H1 (cell line): Measurements from ENCODE around the gene RNF44. TPM values are rescaled to one million over a fixed set of nuclear protein-coding genes. Genes with fewer than 3 reads are reported as not detected.
A peak's percentile ranks its signal among the peaks of the same experiment; 100 is the strongest.

ENCODE experiments used
- CTCF ChIA-PET: fragments of 300-600 bp; sonication (Branson Sonifier 250); formaldehyde crosslinking; loops from one replicate; lab custom pipeline; 2021; ENCODE audit not compliant: partially characterized antibody; lab: Charles Lee
- POLR2A ChIA-PET: fragments of 300-600 bp; sonication (Branson Sonifier 250); formaldehyde crosslinking; loops from one replicate; lab custom pipeline; 2021; ENCODE audit warnings: inconsistent platforms; ENCODE audit not compliant: partially characterized antibody; lab: Charles Lee
- DNase-seq, 2 experiments: peaks; one replicate each; pipeline versions ENCODE4 v3.0.0 to v3.0.0-alpha.2; 2010 to 2022; ENCODE audit warnings: low spot score in 2 of 2, low read depth in 1 of 2, mixed read lengths in 1 of 2
- FAIRE-seq: peaks from 2 replicates; lab custom pipeline; 2011; peaks lifted over from hg19 to GRCh38; lab: Jason Lieb, UNC
- H2AFZ ChIP-seq: 2 replicates; pipeline ENCODE4 v1.8.1; 2012; ENCODE audit warnings: low read length, inconsistent platforms
- H2AK5ac ChIP-seq: 2 replicates; pipeline ENCODE4 v1.6.1; 2013; ENCODE audit warnings: low read depth, low read length
- H2BK120ac ChIP-seq: replicated peaks from 2 replicates; pipeline ENCODE3; 2013; ENCODE audit warnings: low read depth, low read length, inconsistent platforms
- H2BK12ac ChIP-seq: 2 replicates; pipeline ENCODE4 v1.6.1; 2013; ENCODE audit warnings: low read depth, low read length
- H2BK15ac ChIP-seq: 2 replicates; pipeline ENCODE4 v1.6.1; 2013; ENCODE audit warnings: low read length
- H2BK20ac ChIP-seq: 2 replicates; pipeline ENCODE4 v1.6.1; 2013; ENCODE audit warnings: low read length
- H2BK5ac ChIP-seq: 2 replicates; pipeline ENCODE4 v1.6.1; 2013; ENCODE audit warnings: low read depth, low read length
- H3K14ac ChIP-seq: 2 replicates; pipeline ENCODE4 v1.6.1; 2013; ENCODE audit warnings: inconsistent platforms; ENCODE audit not compliant: insufficient read length
- H3K18ac ChIP-seq: 2 replicates; pipeline ENCODE4 v1.6.1; 2013; ENCODE audit warnings: low read length; ENCODE audit errors: extremely low read depth
- H3K23ac ChIP-seq: 2 replicates; pipeline ENCODE4 v1.6.1; 2013; ENCODE audit warnings: inconsistent platforms; ENCODE audit not compliant: insufficient read length
- H3K23me2 ChIP-seq: 2 replicates; pipeline ENCODE4 v1.6.1; 2013; ENCODE audit warnings: low read depth, low read length
- H3K27ac ChIP-seq: 2 replicates; pipeline ENCODE4 v1.6.1; 2011; ENCODE audit warnings: low read depth, low read length, inconsistent platforms
- H3K27me3 ChIP-seq, 4 experiments: replicated peaks in 1 of 4; 1 replicate in 1 of 4; 2 replicates in 3 of 4; pipeline versions ENCODE4 v1.6.1 to v1.8.1; 2011 to 2013; ENCODE audit warnings: low read length in 3 of 4, mild to moderate bottlenecking in 3 of 4, inconsistent platforms in 2 of 4, mixed read lengths in 2 of 4, moderate library complexity in 1 of 4; ENCODE audit not compliant: control insufficient read depth in 3 of 4, insufficient read depth in 3 of 4; ENCODE audit errors: extremely low read depth in 1 of 4
- H3K36me3 ChIP-seq, 4 experiments: 2 replicates each; pipeline versions ENCODE4 v1.6.1 to v1.8.1; 2011 to 2013; ENCODE audit warnings: mild to moderate bottlenecking in 4 of 4, low read length in 3 of 4, moderate library complexity in 2 of 4, control low read depth in 1 of 4, inconsistent platforms in 1 of 4; ENCODE audit not compliant: insufficient read depth in 4 of 4, control insufficient read depth in 2 of 4
- H3K4ac ChIP-seq: replicated peaks from 2 replicates; pipeline ENCODE3; 2013; ENCODE audit warnings: low read length, low read depth, mixed read lengths, inconsistent platforms; ENCODE audit not compliant: insufficient read length
- H3K4me1 ChIP-seq, 4 experiments: replicated peaks in 1 of 4; 1 replicate in 1 of 4; 2 replicates in 3 of 4; pipeline versions ENCODE4 v1.6.1 to v1.8.1; 2011 to 2013; ENCODE audit warnings: low read length in 3 of 4, inconsistent platforms in 2 of 4, mixed read lengths in 1 of 4; ENCODE audit not compliant: insufficient read depth in 4 of 4, control insufficient read depth in 3 of 4
- H3K4me2 ChIP-seq, 2 experiments: 2 replicates each; pipeline versions ENCODE4 v1.6.1 to v1.8.1; 2011 to 2013; ENCODE audit warnings: low read depth in 2 of 2, low read length in 2 of 2, control low read depth in 1 of 2, inconsistent platforms in 1 of 2, mild to moderate bottlenecking in 1 of 2; ENCODE audit not compliant: insufficient read depth in 1 of 2
- H3K4me3 ChIP-seq, 4 experiments: fragments of 200-600, 300-600 bp in 1 of 4; sonication (generic), shearing (Covaris generic), sonication (Bioruptor Twin) in 1 of 4; 2 replicates each; pipeline versions ENCODE4 v1.5.1 to v1.8.1; 2011 to 2016; ENCODE audit warnings: low read length in 4 of 4, low read depth in 3 of 4, control low read depth in 2 of 4, inconsistent platforms in 2 of 4, mild to moderate bottlenecking in 2 of 4, mixed read lengths in 1 of 4, moderate library complexity in 1 of 4; ENCODE audit not compliant: insufficient read depth in 2 of 4; ENCODE audit errors: extremely low read depth in 1 of 4
- H3K56ac ChIP-seq: replicated peaks from 2 replicates; pipeline ENCODE3; 2013; ENCODE audit warnings: low read depth, mild to moderate bottlenecking, mixed read lengths, low read length, inconsistent platforms; ENCODE audit not compliant: insufficient read length
- H3K79me1 ChIP-seq: 2 replicates; pipeline ENCODE4 v1.6.1; 2013; ENCODE audit warnings: low read depth, low read length, control low read depth
- H3K79me2 ChIP-seq, 2 experiments: 2 replicates each; pipeline versions ENCODE4 v1.6.1 to v1.8.1; 2012 to 2013; ENCODE audit warnings: low read length in 2 of 2, mild to moderate bottlenecking in 2 of 2, inconsistent platforms in 1 of 2; ENCODE audit not compliant: insufficient read depth in 2 of 2, control insufficient read depth in 1 of 2
- H3K9ac ChIP-seq, 4 experiments: replicated peaks in 1 of 4; 1 replicate in 1 of 4; 2 replicates in 3 of 4; pipeline versions ENCODE4 v1.6.1 to v1.8.1; 2011 to 2013; ENCODE audit warnings: low read depth in 3 of 4, low read length in 3 of 4, control low read depth in 2 of 4, mild to moderate bottlenecking in 2 of 4, moderate library complexity in 2 of 4, inconsistent platforms in 1 of 4; ENCODE audit errors: extremely low read depth in 1 of 4
- H3K9me3 ChIP-seq, 2 experiments: 2 replicates each; pipeline versions ENCODE4 v1.6.1 to v1.8.1; 2012 to 2013; ENCODE audit warnings: mild to moderate bottlenecking in 2 of 2, moderate library complexity in 2 of 2, control low read depth in 1 of 2, inconsistent platforms in 1 of 2, low read depth in 1 of 2, low read length in 1 of 2, mixed read lengths in 1 of 2; ENCODE audit not compliant: insufficient read depth in 2 of 2
- H4K20me1 ChIP-seq, 2 experiments: replicated peaks in 1 of 2; 2 replicates each; pipeline versions ENCODE3 to v1.8.1; 2011 to 2013; ENCODE audit warnings: inconsistent platforms in 2 of 2, low read length in 2 of 2, mild to moderate bottlenecking in 1 of 2; ENCODE audit not compliant: insufficient read depth in 2 of 2, control insufficient read depth in 1 of 2
- H4K5ac ChIP-seq: 2 replicates; pipeline ENCODE4 v1.6.1; 2013; ENCODE audit warnings: low read length, low read depth, mixed read lengths, inconsistent platforms; ENCODE audit not compliant: insufficient read length
- H4K8ac ChIP-seq: 2 replicates; pipeline ENCODE4 v1.8.0; 2013; ENCODE audit warnings: mild to moderate bottlenecking, moderate library complexity, low read length, inconsistent platforms; ENCODE audit not compliant: insufficient read depth; ENCODE audit errors: extremely low read depth
- H4K91ac ChIP-seq: replicated peaks from 2 replicates; pipeline ENCODE3; 2013; ENCODE audit warnings: low read length, mixed read lengths, inconsistent platforms; ENCODE audit not compliant: insufficient read length
- BCL11A ChIP-seq, 2 experiments: IDR thresholded peaks; one replicate each; pipeline ENCODE4 v1.6.1; 2011; ENCODE audit warnings: low read depth in 2 of 2, low read length in 2 of 2, mild to moderate bottlenecking in 2 of 2
- CHD1 ChIP-seq: IDR thresholded peaks from 2 replicates; pipeline ENCODE4 v1.6.1; 2012; ENCODE audit warnings: low read depth, low read length, improper control_type of control experiment
- CTCF ChIP-seq, 3 experiments: IDR thresholded peaks; 1 replicate in 2 of 3; 2 replicates in 1 of 3; pipeline versions ENCODE4 v1.5.1 to v1.6.1; 2011; ENCODE audit warnings: low read length in 3 of 3, mild to moderate bottlenecking in 3 of 3, inconsistent platforms in 2 of 3, low read depth in 1 of 3, moderate library complexity in 1 of 3; ENCODE audit not compliant: insufficient read depth in 1 of 3; ENCODE audit errors: control extremely low read depth in 1 of 3
- KDM4A ChIP-seq: IDR thresholded peaks from one replicate; pipeline ENCODE4 v1.7.1; 2012; ENCODE audit warnings: low read depth, mild to moderate bottlenecking, moderate library complexity, low read length, inconsistent platforms; ENCODE audit not compliant: severe bottlenecking
- NRF1 ChIP-seq: IDR thresholded peaks from 2 replicates; pipeline ENCODE4 v1.6.1; 2011; ENCODE audit warnings: mild to moderate bottlenecking, low read depth, low read length, improper control_type of control experiment
- RAD21 ChIP-seq, 2 experiments: IDR thresholded peaks in 1 of 2; conservative IDR thresholded peaks in 1 of 2; 2 replicates each; pipeline ENCODE4 v1.6.1; 2011; ENCODE audit warnings: low read depth in 2 of 2, low read length in 2 of 2, improper control_type of control experiment in 1 of 2, inconsistent platforms in 1 of 2, mild to moderate bottlenecking in 1 of 2, moderate library complexity in 1 of 2
- RBBP5 ChIP-seq: IDR thresholded peaks from 2 replicates; pipeline ENCODE4 v1.7.1; 2012; ENCODE audit warnings: low read depth, mild to moderate bottlenecking, inconsistent platforms, low read length, moderate library complexity, borderline replicate concordance
- SUZ12 ChIP-seq: fragments of 200-600 bp; sonication (generic); IDR thresholded peaks from 2 replicates; pipeline ENCODE4 v1.6.1; 2012; ENCODE audit warnings: mild to moderate bottlenecking, inconsistent platforms, low read length, moderate library complexity, mixed read lengths
- WGBS, 2 experiments: shearing (Covaris generic) in 1 of 2; methylation state at CpG; one replicate each; pipeline versions ENCODE4 v1.1.6 to v1.1.7; 2013 to 2015; ENCODE audit warnings: low lambda C conversion rate in 2 of 2, mixed read lengths in 2 of 2, inconsistent platforms in 1 of 2, low coverage in 1 of 2, missing lambda C conversion rate in 1 of 2; ENCODE audit not compliant: insufficient replicate concordance in 2 of 2, insufficient coverage in 1 of 2, insufficient read length in 1 of 2; ENCODE audit errors: extremely low coverage in 1 of 2, missing lambda C conversion rate in 1 of 2; 5-methylcytosine and 5-hydroxymethylcytosine counted together
- polyA plus RNA-seq, 7 experiments: library from polyadenylated mRNA; depleted of rRNA in 3 of 7; stranded (reverse) in 5 of 7; unstranded in 2 of 7; fragments of >200 nt in 5 of 7; fragments of 200-250 nt in 2 of 7; gene quantifications; 1 replicate in 5 of 7; 2 replicates in 1 of 7; 4 replicates in 1 of 7; pipeline versions ENCODE4 v1.2.1 to v1.2.3, GENCODE V29; 2011 to 2013; ENCODE audit warnings: missing spikeins in 2 of 7, mixed read lengths in 2 of 7
- total RNA-seq: library from RNA; stranded (reverse); fragmentation: NEBNext Ultra II Directional; extraction: Animal tissue kit (Norgen Biotek cat#: 25700); gene quantifications from 2 replicates; pipeline ENCODE4 v1.2.1, GENCODE V29; 2021

Gene RNF44
- total and polyA plus RNA-seq, 2 of the 8 experiments (the other 6 are each of a cell fraction or from before 2014, with no cell fraction given) = 54.7 to 164 TPM

GRCh38 chr5:176573564-176574296, 36.5 kb upstream of the RNF44 start:
- H3K27ac ChIP-seq = no peak overlapping the region
- H3K23me2 ChIP-seq = no peaks in the 10 kb centered on the region
- FAIRE-seq = no peak
- no peaks in the 10 kb centered on the region for H4K20me1 ChIP-seq
- H2BK5ac ChIP-seq = no peak overlapping the region
- H3K4ac ChIP-seq = no peak overlapping the region
- H2AFZ ChIP-seq = peak overlapping the region; percentile 67
- peak overlapping the region; percentile 78 for H3K18ac ChIP-seq
- no peak overlapping the region for H3K23ac ChIP-seq
- peak overlapping the region; percentile 100 for H2BK15ac ChIP-seq
- peak overlapping the region; percentile 19 for H4K5ac ChIP-seq
- H3K79me2 ChIP-seq = no peaks in the 10 kb centered on the region
- H3K4me1 ChIP-seq = peaks cover 0 to 2% (median under 1%) of the 10 kb centered on the region in 4 experiments; a peak in 2 of 7 replicates
- peak overlapping the region; percentile 84 for H4K91ac ChIP-seq
- peak in 1 of 2 experiments; percentile 96 for DNase-seq
- H4K8ac ChIP-seq = no peak overlapping the region; the same call in 1 of the 2 replicates
- ChIA-PET CTCF (interaction anchor here (0.6 to 3.5 kb wide), 32 partner anchors 10 to 1065 kb away, joined by 3 to 18 read pairs (median 4); partner anchors contain the start of genes CDHR2, EIF4E1B and SNCB), POLR2A (interaction anchor here (1.0 to 1.4 kb wide), 2 partner anchors 36 to 38 kb away, joined by 3 to 4 read pairs; partner anchors contain the start of gene RNF44)
- no peaks in the 10 kb centered on the region for H3K9me3 ChIP-seq
- H3K79me1 ChIP-seq = no peaks in the 10 kb centered on the region
- no peaks in the 10 kb centered on the region for H3K36me3 ChIP-seq
- no peak overlapping the region for H3K14ac ChIP-seq
- no peak overlapping the region for H3K4me2 ChIP-seq
- no peak overlapping the region for H2AK5ac ChIP-seq
- no peak overlapping the region for H3K9ac ChIP-seq
- H3K4me3 ChIP-seq = no peak overlapping the region
- peak overlapping the region; percentile 48; the same call in 1 of the 2 replicates for H2BK20ac ChIP-seq
- peak overlapping the region; percentile 94; the same call in 1 of the 2 replicates for H2BK12ac ChIP-seq
- H2BK120ac ChIP-seq = no peak overlapping the region
- no peak overlapping the region for H3K56ac ChIP-seq
- WGBS, 2 experiments = 48% methylated on average over 17 of the region's 18 CpGs; no CpG with 5 or more reads in 1 of the 2 experiments
- H3K27me3 ChIP-seq = peaks cover 0 to 2% (median 0%) of the 10 kb centered on the region in 4 experiments; a peak in 1 of 7 replicates
- TF ChIP-seq SUZ12 (no peak), CHD1 (no peak), RBBP5 (no peak), RAD21 (IDR thresholded peaks at IDR 0.05 in 1 of 2, conservative IDR thresholded peaks at IDR 0.05 in 1 of 2; ENCODE audit: low read depth in 2 of 2, low read length in 2 of 2) (peak; percentile 85), BCL11A (IDR thresholded peaks at IDR 0.05; ENCODE audit: low read depth in 2 of 2, low read length in 2 of 2) (no peak), NRF1 (no peak), CTCF (IDR thresholded peaks at IDR 0.05; ENCODE audit: control extremely low read depth in 1 of 3, insufficient read depth in 1 of 3, low read depth in 1 of 3, low read length in 3 of 3) (peak in 2 of 3 experiments; percentile 88 to 90; a peak in 3 of 4 replicates), KDM4A (no peak)
